SU-DHL-6 (cell line): ENCODE measurements around the gene RABEP1.

Experiments
- CTCF ChIP-seq: fragments of 200-600 bp; sonication (generic); IDR thresholded peaks from one replicate; pipeline ENCODE4 v1.5.1; 2017; ENCODE audit warnings: antibody characterized with exemption, mild to moderate bottlenecking, low read length, moderate library complexity; ENCODE audit not compliant: insufficient read depth, poor library complexity, severe bottlenecking
- EZH2phosphoT487 ChIP-seq: fragments of 200-600 bp; sonication (generic), shearing (Covaris generic); conservative IDR thresholded peaks from 2 replicates; pipeline ENCODE4 v1.6.1; 2018; ENCODE audit warnings: mild to moderate bottlenecking, antibody characterized with exemption, low read length, moderate library complexity, mixed read lengths

DNA sequence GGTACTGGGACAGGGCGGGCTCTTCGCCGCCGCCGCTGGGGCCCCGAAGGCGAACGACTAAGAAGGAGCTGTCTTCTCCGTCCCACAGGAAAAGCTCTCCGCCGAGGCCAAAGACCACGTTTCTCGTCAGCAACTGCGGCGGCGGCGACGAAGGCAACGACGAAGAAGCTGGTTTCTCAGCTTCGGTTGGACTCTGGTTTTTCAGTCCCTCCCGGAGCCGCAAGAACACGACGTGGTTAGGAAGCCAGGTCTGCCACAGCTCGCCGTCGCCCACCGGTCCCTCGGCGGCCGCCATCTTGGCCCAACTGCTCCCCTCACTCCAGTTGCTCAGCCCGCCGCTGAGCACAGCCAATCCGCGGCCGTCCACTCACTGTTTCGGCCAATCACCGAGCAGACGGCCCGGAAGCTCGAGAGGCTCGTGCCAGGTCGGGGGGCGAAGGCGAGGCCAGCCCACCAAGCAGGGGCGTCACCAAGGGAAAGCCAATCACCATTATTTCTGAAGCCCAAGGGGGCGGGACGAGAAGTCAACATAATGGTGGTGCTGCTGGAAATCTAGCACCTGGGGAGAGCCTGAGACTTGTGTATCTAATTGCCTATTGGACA is 137.4 kb downstream of the RABEP1 start, which contains the start of gene NUP88:
- no peak for TF ChIP-seq CTCF
- no peak for TF ChIP-seq EZH2phosphoT487
